HUES64 (cell line): ENCODE measurements around the gene GATAD2A.
"Not testable (repeated sequence)": the region's sequence is repeated elsewhere in the genome, so short reads cannot be mapped to it uniquely, and the experiment has no call there.

Experiments used
- H3K27ac ChIP-seq: 2 replicates; pipeline ENCODE4 v1.7.0; 2013; ENCODE audit warnings: low read depth, low read length, inconsistent platforms
- H3K27me3 ChIP-seq: 2 replicates; pipeline ENCODE4 v1.6.1; 2013; ENCODE audit warnings: mild to moderate bottlenecking, low read length; ENCODE audit not compliant: insufficient read depth
- H3K36me3 ChIP-seq: 2 replicates; pipeline ENCODE4 v1.6.1; 2013; ENCODE audit warnings: mild to moderate bottlenecking, low read length; ENCODE audit not compliant: insufficient read depth
- H3K4me1 ChIP-seq: 2 replicates; pipeline ENCODE4 v1.6.1; 2013; ENCODE audit warnings: mild to moderate bottlenecking, low read length, moderate library complexity; ENCODE audit not compliant: insufficient read depth
- H3K4me3 ChIP-seq: 2 replicates; pipeline ENCODE4 v1.5.1; 2013; ENCODE audit warnings: mild to moderate bottlenecking, low read length, moderate library complexity
- H3K9ac ChIP-seq: 2 replicates; pipeline ENCODE4 v1.6.1; 2013; ENCODE audit warnings: mild to moderate bottlenecking, low read depth, low read length
- H3K9me3 ChIP-seq: 2 replicates; pipeline ENCODE4 v1.6.1; 2013; ENCODE audit warnings: low read depth, low read length; ENCODE audit not compliant: insufficient read depth
- WGBS: fragments of 150-250, 120-280 bp; methylation state at CpG from one replicate; pipeline ENCODE4 v1.1.7; 2013; ENCODE audit warnings: missing lambda C conversion rate; 5-methylcytosine and 5-hydroxymethylcytosine counted together

GATAD2A gene

GRCh38 chr19:19379527-19379926 lies 25.9 kb upstream of the GATAD2A start:
- Histone ChIP-seq H3K4me3 (no peak overlapping the region), H3K9me3 (no peaks in the 10 kb centered on the region), H3K27me3 (peaks cover 2% of the 10 kb centered on the region; the same call in 1 of the 2 replicates), H3K9ac (no peak overlapping the region), H3K36me3 (no peaks in the 10 kb centered on the region), H3K27ac (no peak overlapping the region), H3K4me1 (peaks cover 9% of the 10 kb centered on the region)
- WGBS = 95% methylated on average over 2 of the region's 2 CpGs

DNA sequence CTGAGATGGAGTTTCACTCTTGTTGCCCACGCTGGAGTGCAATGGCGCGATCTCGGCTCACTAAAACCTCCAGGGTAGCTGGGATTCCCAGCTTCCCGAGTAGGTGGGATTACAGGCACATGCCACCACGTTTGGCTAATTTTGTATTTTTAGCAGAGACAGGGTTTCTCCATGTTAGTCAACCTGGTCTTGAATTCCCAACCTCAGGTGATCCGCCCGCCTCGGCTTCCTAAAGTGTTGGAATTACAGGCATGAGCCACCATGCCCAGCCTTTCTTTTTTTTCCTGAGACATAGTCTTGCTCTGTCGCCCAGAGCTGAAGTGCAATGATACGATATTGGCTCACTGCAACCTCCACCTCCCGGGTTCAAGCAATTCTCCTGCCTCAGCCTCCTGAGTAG lies 25.2 kb upstream of the GATAD2A start:
- not testable (repeated sequence) for H3K27ac ChIP-seq, H3K4me3 ChIP-seq, H3K9me3 ChIP-seq, H3K9ac ChIP-seq, H3K36me3 ChIP-seq, H3K27me3 ChIP-seq
- 92% methylated on average over 12 of the region's 12 CpGs for WGBS
- H3K4me1 ChIP-seq = peaks cover 11% of the 10 kb centered on the region

DNA sequence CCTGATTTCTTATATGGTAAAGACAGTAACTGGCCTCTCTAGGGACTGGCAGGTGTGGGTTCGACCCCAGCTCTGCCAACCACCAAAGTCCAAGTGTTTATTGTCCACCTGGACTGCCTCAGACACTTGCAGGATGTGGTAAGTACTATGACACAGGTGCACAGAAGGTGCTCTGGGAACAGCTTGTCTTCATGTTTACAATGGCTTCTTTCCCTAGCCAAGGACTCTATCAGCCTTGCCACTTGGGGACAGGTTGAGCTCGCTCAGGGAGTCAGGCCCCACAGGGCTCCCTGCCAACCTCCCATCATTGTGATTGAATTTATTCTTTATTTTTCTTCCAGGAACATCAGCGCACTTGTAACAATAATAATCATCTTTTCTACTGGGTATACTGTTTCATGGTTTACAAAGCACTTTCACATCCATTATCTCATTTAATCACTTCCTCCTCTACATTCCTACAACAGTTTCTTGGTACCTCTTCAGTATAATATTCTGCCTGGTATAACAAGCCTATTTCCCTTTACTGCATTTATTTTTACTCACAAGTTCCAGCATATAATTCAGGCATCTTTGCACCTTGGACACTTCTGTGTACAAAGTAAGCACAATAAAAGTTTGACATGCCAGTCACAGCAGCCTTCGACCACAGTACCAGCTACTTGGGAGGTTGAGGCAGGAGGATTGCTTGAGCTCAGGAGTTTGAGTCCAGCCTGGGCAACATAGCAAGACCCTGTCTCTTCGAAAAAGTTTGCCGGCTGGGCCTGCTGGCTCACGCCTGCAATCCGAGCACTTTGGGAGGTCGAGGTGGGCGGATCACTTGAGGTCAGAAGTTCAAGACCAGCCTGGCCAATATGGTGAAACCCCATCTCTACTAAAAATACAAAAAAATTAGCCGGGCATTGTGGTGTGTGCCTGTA lies 24.2 kb upstream of the GATAD2A start:
- Histone ChIP-seq H3K27me3 (peaks cover 3% of the 10 kb centered on the region; the same call in 1 of the 2 replicates), H3K4me1 (peaks cover 11% of the 10 kb centered on the region), H3K4me3 (no peak overlapping the region), H3K27ac (no peak overlapping the region), H3K36me3 (no peaks in the 10 kb centered on the region), H3K9me3 (no peaks in the 10 kb centered on the region), H3K9ac (no peak overlapping the region)
- WGBS = 90% methylated on average over 10 of the region's 11 CpGs

DNA sequence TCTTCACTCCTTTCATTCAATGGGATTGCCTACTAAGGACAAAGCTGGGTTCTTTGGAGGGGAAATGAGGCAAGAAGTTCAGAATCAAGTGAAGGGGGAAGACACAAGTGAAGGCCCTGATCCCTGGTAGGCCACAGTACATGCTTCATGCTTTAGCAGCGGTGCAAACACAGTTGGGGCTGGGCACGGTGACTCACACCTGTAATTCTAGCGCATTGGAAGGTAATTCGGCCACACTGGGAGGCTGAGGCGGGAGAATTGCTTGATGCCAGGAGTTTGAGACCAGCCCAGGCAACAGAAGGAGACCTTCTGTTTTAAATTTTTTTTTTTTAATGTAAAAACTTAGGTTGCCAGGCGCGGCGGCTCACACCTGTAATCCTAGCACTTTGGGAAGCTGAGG lies 23.4 kb upstream of the GATAD2A start:
- WGBS = 95% methylated on average over 8 of the region's 8 CpGs
- H3K9me3 ChIP-seq = no peaks in the 10 kb centered on the region
- no peak overlapping the region for H3K4me3 ChIP-seq
- no peaks in the 10 kb centered on the region for H3K36me3 ChIP-seq
- H3K4me1 ChIP-seq = peaks cover 15% of the 10 kb centered on the region
- no peak overlapping the region for H3K9ac ChIP-seq
- no peak overlapping the region for H3K27ac ChIP-seq
- H3K27me3 ChIP-seq = peaks cover 3% of the 10 kb centered on the region; the same call in 1 of the 2 replicates

DNA sequence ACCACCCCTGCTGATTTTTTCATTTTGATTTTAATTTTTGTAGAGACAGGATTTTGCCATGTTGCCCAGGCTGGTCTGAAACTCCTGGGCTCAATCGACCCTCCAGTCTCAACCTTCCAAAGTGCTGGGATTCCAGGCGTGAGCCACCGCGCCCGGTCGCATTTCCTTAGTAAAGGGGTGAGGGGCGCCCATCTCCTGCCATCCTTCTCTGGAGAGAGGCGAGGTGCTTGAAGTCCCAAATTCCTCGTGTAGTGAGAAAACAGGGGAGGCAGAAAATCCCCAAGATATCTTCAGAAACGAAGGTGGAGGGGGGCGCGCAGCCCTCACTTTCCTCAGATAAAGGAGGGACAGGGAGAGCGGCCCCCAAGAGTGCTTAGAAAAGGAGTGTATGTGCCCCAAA lies 21.0 kb upstream of the GATAD2A start:
- no peaks in the 10 kb centered on the region for H3K9me3 ChIP-seq
- 89% methylated on average over 13 of the region's 13 CpGs for whole genome bisulfite sequencing
- H3K36me3 ChIP-seq = no peaks in the 10 kb centered on the region
- peak overlapping the region; percentile 53 for H3K4me3 ChIP-seq
- H3K27me3 ChIP-seq = peaks cover 3% of the 10 kb centered on the region; the same call in 1 of the 2 replicates
- peak overlapping the region; percentile 82 for H3K9ac ChIP-seq
- peak overlapping the region; percentile 75; the same call in 1 of the 2 replicates for H3K27ac ChIP-seq
- peaks cover 16% of the 10 kb centered on the region; the same call in 1 of the 2 replicates for H3K4me1 ChIP-seq

DNA sequence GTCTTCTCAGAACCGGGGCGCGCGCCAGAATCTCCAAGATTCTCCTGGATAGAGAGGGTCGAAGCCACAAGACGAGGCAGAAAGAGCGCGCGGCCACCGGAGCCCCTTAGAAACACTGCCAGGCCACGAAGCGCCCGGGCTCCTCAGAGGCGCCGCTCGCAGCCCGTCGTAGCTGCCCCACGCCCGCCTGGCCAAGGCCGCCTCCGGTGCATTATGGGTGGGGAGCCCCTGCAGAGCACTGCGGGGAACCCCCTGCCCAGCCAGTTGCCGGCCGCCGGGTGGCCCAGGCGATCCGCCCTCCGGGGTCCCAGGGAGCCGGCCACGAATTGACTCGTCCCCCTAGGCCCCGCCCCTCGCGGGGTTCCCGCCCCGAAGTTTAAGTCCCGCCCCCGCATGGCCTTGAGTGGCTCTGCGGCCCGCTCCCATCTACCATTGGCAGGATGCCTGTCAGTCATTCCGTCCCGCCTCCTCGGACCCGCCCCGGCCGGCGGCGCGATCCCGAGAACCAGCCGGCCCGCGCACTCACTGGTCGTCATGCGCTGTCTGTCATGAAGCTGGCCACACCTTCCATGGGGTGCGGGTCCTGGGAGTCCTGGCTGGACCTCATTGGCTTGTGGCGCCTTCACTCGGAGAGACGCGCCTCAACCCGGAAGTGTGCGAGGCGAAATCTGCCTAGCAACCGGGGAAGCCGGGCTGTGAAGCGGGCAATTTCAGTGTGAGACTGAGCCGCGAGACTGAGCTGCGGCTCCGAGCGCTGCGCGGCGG lies 20.2 kb upstream of the GATAD2A start:
- Histone ChIP-seq H3K36me3 (no peaks in the 10 kb centered on the region), H3K9me3 (no peaks in the 10 kb centered on the region), H3K4me3 (peak overlapping the region; percentile 67), H3K4me1 (peaks cover 16% of the 10 kb centered on the region; the same call in 1 of the 2 replicates), H3K27me3 (peaks cover 3% of the 10 kb centered on the region; the same call in 1 of the 2 replicates), H3K9ac (peak overlapping the region; percentile 89), H3K27ac (peak overlapping the region; percentile 93)
- WGBS = 1% methylated on average over 75 of the region's 75 CpGs

DNA sequence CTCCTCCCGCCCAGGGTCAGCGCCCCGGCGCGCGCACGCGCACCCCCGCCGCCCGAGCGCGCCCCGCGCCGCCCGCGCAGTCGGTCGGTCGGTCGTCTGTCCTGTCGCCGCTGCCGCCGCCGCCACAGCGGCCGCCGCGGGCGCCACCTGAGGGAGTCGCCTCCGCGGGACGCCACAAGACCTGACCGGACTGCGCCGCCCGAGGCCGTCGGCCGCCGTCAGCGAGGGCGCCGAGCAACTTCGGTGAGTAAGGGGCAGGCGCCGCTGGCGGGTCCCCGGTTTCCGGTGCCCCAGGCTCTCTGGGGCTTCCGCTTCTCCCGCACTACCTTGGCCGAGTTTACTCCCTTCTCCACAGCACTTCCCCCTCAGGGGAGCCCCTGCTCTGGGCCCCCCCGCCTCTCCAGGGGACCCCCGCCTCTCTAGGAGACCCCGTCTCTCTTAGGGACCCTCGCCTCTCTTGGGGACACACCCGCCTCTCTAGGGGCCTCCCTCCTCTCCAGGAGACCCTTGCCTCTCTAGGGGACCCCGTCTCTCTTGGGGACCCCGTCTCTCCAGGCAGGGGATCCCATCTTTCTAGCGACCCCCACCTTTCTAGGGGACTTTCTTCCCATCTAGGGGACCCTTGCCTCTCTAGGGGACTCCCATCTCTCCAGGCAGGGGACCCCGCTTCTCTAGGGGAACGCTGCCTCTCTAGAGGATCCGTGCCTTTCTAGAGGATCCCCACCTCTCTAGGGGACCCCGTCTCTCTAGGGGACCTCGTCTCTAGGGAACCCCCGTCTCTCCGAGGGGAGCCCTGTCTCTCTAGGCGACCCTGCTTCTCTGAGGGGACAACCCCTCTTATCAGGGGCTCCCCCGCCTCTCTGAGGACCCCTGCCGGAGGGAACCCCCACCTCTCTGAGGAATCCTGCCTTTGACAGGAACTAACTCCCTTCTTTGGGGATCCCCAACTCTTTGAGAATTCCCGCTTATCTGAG lies 19.3 kb upstream of the GATAD2A start:
- Histone ChIP-seq H3K36me3 (no peaks in the 10 kb centered on the region), H3K27me3 (peaks cover 3% of the 10 kb centered on the region; the same call in 1 of the 2 replicates), H3K4me3 (peak overlapping the region; percentile 67), H3K9me3 (no peaks in the 10 kb centered on the region), H3K4me1 (peaks cover 16% of the 10 kb centered on the region; the same call in 1 of the 2 replicates), H3K9ac (peak overlapping the region; percentile 89), H3K27ac (peak overlapping the region; percentile 93; the same call in 1 of the 2 replicates)
- 5% methylated on average over 75 of the region's 75 CpGs for WGBS

GRCh38 chr19:19387108-19387507 lies 18.4 kb upstream of the GATAD2A start:
- 87% methylated on average over 5 of the region's 5 CpGs for WGBS
- H3K9ac ChIP-seq = no peak overlapping the region
- H3K4me3 ChIP-seq = peak overlapping the region; percentile 67
- no peaks in the 10 kb centered on the region for H3K36me3 ChIP-seq
- no peak overlapping the region for H3K27ac ChIP-seq
- H3K9me3 ChIP-seq = no peaks in the 10 kb centered on the region
- peaks cover 16% of the 10 kb centered on the region; the same call in 1 of the 2 replicates for H3K4me1 ChIP-seq
- peaks cover 3% of the 10 kb centered on the region; the same call in 1 of the 2 replicates for H3K27me3 ChIP-seq

GRCh38 chr19:19388568-19389555 lies 16.6 kb upstream of the GATAD2A start:
- Histone ChIP-seq H3K27me3 (peaks cover 3% of the 10 kb centered on the region; the same call in 1 of the 2 replicates), H3K36me3 (no peaks in the 10 kb centered on the region), H3K9ac (no peak overlapping the region), H3K9me3 (no peaks in the 10 kb centered on the region), H3K4me1 (peaks cover 16% of the 10 kb centered on the region; the same call in 1 of the 2 replicates), H3K4me3 (no peak overlapping the region), H3K27ac (peak overlapping the region; percentile 20; the same call in 1 of the 2 replicates)
- 69% methylated on average over 13 of the region's 13 CpGs for WGBS
